Liver (tissue), 9 donors: ENCODE data around the gene HVCN1. TPM values are rescaled to one million over a fixed set of nuclear protein-coding genes. Genes with fewer than 3 reads are reported as not detected.
"Not testable (repeated sequence)": the region's sequence is repeated elsewhere in the genome, so short reads cannot be mapped to it uniquely, and the experiment has no call there.

ENCODE experiments used
- DNase-seq: peaks from one replicate; pipeline ENCODE4 v3.0.0-alpha.2; 2017; ENCODE audit warnings: low spot score
- H3K27ac ChIP-seq, 2 donors: one replicate each; pipeline ENCODE4 v1.7.0; 2013; ENCODE audit warnings: inconsistent platforms in 2 of 2, low read length in 2 of 2, control low read depth in 1 of 2, low read depth in 1 of 2, mild to moderate bottlenecking in 1 of 2
- H3K27me3 ChIP-seq, 4 donors: one replicate each; pipeline versions ENCODE4 v1.6.1 to v1.7.0; 2013; ENCODE audit warnings: low read length in 3 of 4, inconsistent platforms in 1 of 4, mild to moderate bottlenecking in 1 of 4, moderate library complexity in 1 of 4; ENCODE audit not compliant: control insufficient read depth in 4 of 4, insufficient read depth in 4 of 4
- H3K36me3 ChIP-seq, 4 donors: one replicate each; pipeline versions ENCODE4 v1.6.1 to v1.7.0; 2013; ENCODE audit warnings: low read length in 3 of 4, mild to moderate bottlenecking in 3 of 4, low read depth in 1 of 4, moderate library complexity in 1 of 4; ENCODE audit not compliant: control insufficient read depth in 4 of 4, insufficient read depth in 3 of 4
- H3K4me1 ChIP-seq, 4 donors: one replicate each; pipeline versions ENCODE4 v1.6.1 to v1.7.0; 2013; ENCODE audit warnings: low read length in 3 of 4, mild to moderate bottlenecking in 3 of 4, moderate library complexity in 1 of 4; ENCODE audit not compliant: control insufficient read depth in 4 of 4, insufficient read depth in 4 of 4
- H3K4me3 ChIP-seq, 3 donors: one replicate each; pipeline versions ENCODE4 v1.6.1 to v1.7.0; 2013; ENCODE audit warnings: low read length in 3 of 3, control low read depth in 1 of 3, low read depth in 1 of 3, mild to moderate bottlenecking in 1 of 3
- H3K9ac ChIP-seq, 2 donors: one replicate each; pipeline ENCODE4 v1.7.0; 2013; ENCODE audit warnings: low read length in 2 of 2, mild to moderate bottlenecking in 2 of 2, moderate library complexity in 2 of 2, control low read depth in 1 of 2, low read depth in 1 of 2
- H3K9me3 ChIP-seq, 4 donors: one replicate each; pipeline versions ENCODE4 v1.6.1 to v1.7.0; 2013; ENCODE audit warnings: low read length in 3 of 4; ENCODE audit not compliant: control insufficient read depth in 4 of 4
- EGR1 ChIP-seq, 2 donors: IDR thresholded peaks; 2 replicates each; pipeline ENCODE4 v1.6.1; 2016 to 2018; ENCODE audit warnings: antibody characterized with exemption in 2 of 2, low read depth in 2 of 2
- FOXA1 ChIP-seq: IDR thresholded peaks from 2 replicates; pipeline ENCODE4 v1.6.1; 2016; ENCODE audit warnings: antibody characterized with exemption
- FOXA2 ChIP-seq: IDR thresholded peaks from 2 replicates; pipeline ENCODE4 v1.6.1; 2016; ENCODE audit warnings: antibody characterized with exemption
- GABPA ChIP-seq, 2 donors: IDR thresholded peaks in 1 of 2; conservative IDR thresholded peaks in 1 of 2; 2 replicates each; pipeline ENCODE4 v1.6.1; 2016; ENCODE audit warnings: antibody characterized with exemption in 2 of 2, mild to moderate bottlenecking in 1 of 2, moderate library complexity in 1 of 2
- HNF4A ChIP-seq, 2 donors: conservative IDR thresholded peaks; 2 replicates each; pipeline ENCODE4 v1.6.1; 2016; ENCODE audit warnings: antibody characterized with exemption in 2 of 2, mild to moderate bottlenecking in 2 of 2
- HNF4G ChIP-seq: IDR thresholded peaks from 2 replicates; pipeline ENCODE4 v1.6.1; 2016; ENCODE audit warnings: antibody characterized with exemption
- JUND ChIP-seq, 2 donors: IDR thresholded peaks; 2 replicates each; pipeline ENCODE4 v1.6.1; 2016; ENCODE audit warnings: antibody characterized with exemption in 2 of 2
- NR2F2 ChIP-seq: IDR thresholded peaks from 2 replicates; pipeline ENCODE4 v1.6.1; 2016; ENCODE audit warnings: antibody characterized with exemption
- RAD21 ChIP-seq, 2 donors: IDR thresholded peaks; 2 replicates each; pipeline ENCODE4 v1.6.1; 2016; ENCODE audit warnings: antibody characterized with exemption in 2 of 2, mild to moderate bottlenecking in 2 of 2
- RXRA ChIP-seq, 2 donors: IDR thresholded peaks; 2 replicates each; pipeline ENCODE4 v1.6.1; 2017 to 2018; ENCODE audit warnings: antibody characterized with exemption in 2 of 2, mild to moderate bottlenecking in 1 of 2
- SP1 ChIP-seq: IDR thresholded peaks from 2 replicates; pipeline ENCODE4 v1.6.1; 2018; ENCODE audit warnings: antibody characterized with exemption, mild to moderate bottlenecking
- TAF1 ChIP-seq: conservative IDR thresholded peaks from 2 replicates; pipeline ENCODE4 v1.6.1; 2016; ENCODE audit warnings: antibody characterized with exemption, mild to moderate bottlenecking
- YY1 ChIP-seq: IDR thresholded peaks from 2 replicates; pipeline ENCODE4 v1.6.1; 2016; ENCODE audit warnings: antibody characterized with exemption, mild to moderate bottlenecking
- WGBS: extraction: QIAGEN DNeasy Blood & Tissue Kit; methylation state at CpG from one replicate; pipeline ENCODE4 v1.1.7; 2013; 5-methylcytosine and 5-hydroxymethylcytosine counted together
- polyA plus RNA-seq, 2 donors: library from polyadenylated mRNA; stranded (reverse) in 1 of 2; unstranded in 1 of 2; fragments of 200-250 nt in 1 of 2; fragments of >200 nt in 1 of 2; fragmentation: Nextera tagmentation in 1 of 2; extraction: Ambion mirVana in 1 of 2; gene quantifications; one replicate each; pipeline versions ENCODE4 v1.2.1 to v1.2.3, GENCODE V29; 2013 to 2015
- total RNA-seq, 2 donors: library from RNA; depleted of rRNA; stranded (reverse); fragments of >200 nt; gene quantifications; one replicate each; pipeline ENCODE4 v1.2.3, GENCODE V29; 2014
- TF ChIP-seq, protein P1 (sequence below): fragments of 150-350 bp; IDR thresholded peaks from 2 replicates; pipeline ENCODE4 v1.5.1; 2017; ENCODE audit warnings: improper control_type of control experiment, low read depth, low read length; ENCODE audit not compliant: missing input control
- TF ChIP-seq, protein P2 (sequence below): IDR thresholded peaks from 2 replicates; pipeline ENCODE4 v1.6.1; 2016; ENCODE audit warnings: antibody characterized with exemption
- TF ChIP-seq, protein P3 (sequence below): IDR thresholded peaks from 2 replicates; pipeline ENCODE4 v1.6.1; 2016; ENCODE audit warnings: antibody characterized with exemption
- TF ChIP-seq, protein P4 (sequence below): IDR thresholded peaks from 2 replicates; pipeline ENCODE4 v1.6.1; 2016; ENCODE audit warnings: antibody characterized with exemption, mild to moderate bottlenecking
- TF ChIP-seq, protein P5 (sequence below): IDR thresholded peaks from 2 replicates; pipeline ENCODE4 v1.6.1; 2016; ENCODE audit warnings: antibody characterized with exemption
- donor health status: healthy.
- donor health status: healthy.
- donor health status: healthy.
- donor health status: healthy.
- donor health status: healthy.

The HVCN1 gene
- total and polyA plus RNA-seq, 4 donors: 1.8 to 5.4 (median 2.5) TPM

DNA sequence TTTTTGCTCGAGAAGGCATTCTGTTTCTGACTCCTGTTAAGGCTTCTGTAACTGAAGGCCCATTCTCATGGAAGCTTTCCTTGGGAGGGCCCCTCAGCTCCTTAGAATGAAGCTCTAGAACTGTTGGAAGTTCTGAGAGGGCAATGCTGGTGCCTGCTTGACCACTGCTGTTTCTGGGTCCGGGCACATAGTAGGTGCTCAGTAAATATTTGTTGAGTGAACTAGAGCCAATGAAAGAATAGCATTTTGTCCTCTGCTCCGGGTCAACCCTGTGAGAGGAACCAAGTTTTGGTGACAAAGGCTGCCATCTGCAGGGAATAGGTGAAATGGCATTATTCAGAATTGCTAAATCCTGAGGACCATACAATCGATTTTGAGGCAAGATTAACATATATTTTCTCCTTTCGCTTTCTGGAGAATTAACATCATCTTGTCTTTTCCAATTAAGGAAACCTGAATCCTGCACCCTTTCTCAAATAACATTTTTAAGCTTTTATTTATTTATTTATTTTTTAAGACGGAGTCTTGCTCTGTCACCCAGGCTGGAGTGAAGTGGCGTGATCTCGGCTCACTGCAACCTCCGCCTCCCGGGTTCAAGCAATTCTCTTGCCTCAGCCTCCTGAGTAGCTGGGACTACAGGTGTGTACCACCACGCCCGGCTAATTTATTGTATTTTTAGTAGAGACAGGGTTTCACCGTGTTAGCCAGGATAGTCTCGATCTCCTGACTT, 86.7 kb downstream of the HVCN1 start:
- H3K9ac ChIP-seq, H3K27me3 ChIP-seq, H3K36me3 ChIP-seq, H3K4me1 ChIP-seq, H3K27ac ChIP-seq, DNase-seq, H3K9me3 ChIP-seq, H3K4me3 ChIP-seq: not testable (repeated sequence)
- WGBS: 55% methylated on average over 14 of the region's 14 CpGs
- TF ChIP-seq RXRA (IDR thresholded peaks at IDR 0.05): peak; percentile 34 to 71
- TF ChIP-seq, protein P1, sequence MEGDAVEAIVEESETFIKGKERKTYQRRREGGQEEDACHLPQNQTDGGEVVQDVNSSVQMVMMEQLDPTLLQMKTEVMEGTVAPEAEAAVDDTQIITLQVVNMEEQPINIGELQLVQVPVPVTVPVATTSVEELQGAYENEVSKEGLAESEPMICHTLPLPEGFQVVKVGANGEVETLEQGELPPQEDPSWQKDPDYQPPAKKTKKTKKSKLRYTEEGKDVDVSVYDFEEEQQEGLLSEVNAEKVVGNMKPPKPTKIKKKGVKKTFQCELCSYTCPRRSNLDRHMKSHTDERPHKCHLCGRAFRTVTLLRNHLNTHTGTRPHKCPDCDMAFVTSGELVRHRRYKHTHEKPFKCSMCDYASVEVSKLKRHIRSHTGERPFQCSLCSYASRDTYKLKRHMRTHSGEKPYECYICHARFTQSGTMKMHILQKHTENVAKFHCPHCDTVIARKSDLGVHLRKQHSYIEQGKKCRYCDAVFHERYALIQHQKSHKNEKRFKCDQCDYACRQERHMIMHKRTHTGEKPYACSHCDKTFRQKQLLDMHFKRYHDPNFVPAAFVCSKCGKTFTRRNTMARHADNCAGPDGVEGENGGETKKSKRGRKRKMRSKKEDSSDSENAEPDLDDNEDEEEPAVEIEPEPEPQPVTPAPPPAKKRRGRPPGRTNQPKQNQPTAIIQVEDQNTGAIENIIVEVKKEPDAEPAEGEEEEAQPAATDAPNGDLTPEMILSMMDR: peak; percentile 90
- TF ChIP-seq RAD21 (IDR thresholded peaks at IDR 0.05): peak; percentile 96 to 97
- TF ChIP-seq NR2F2: peak; percentile 17
- TF ChIP-seq HNF4A (conservative IDR thresholded peaks at IDR 0.05): peak in 1 of 2 donors; percentile 22

DNA sequence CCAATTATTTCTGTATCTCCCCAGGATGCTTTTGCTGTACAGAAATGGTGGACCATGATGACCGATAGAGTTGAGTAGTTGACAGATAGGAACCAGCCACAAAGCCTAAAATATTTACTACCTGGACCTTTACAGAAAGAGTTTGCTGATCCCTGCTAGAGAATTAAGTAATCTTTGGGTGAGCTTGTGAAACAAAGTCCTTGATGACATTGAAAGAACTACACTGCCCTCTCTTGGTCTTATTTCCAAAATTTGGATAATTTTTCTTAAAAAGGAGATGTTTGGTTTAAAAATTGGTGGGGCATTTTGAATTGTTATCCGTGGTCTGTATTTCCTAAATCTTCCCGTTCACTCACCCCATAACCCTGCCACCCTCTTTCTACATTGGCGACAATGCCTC, 88.7 kb downstream of the HVCN1 start:
- no peak overlapping the region for H3K9ac ChIP-seq
- DNase-seq: no peak
- no peaks in the 10 kb centered on the region for H3K27me3 ChIP-seq
- H3K27ac ChIP-seq: no peak overlapping the region
- H3K4me1 ChIP-seq: peaks cover 0 to 8% (median 0%) of the 10 kb centered on the region in 4 donors
- 12% methylated on average over 4 of the region's 4 CpGs for WGBS
- H3K4me3 ChIP-seq: no peak overlapping the region
- H3K9me3 ChIP-seq: no peaks in the 10 kb centered on the region
- TF ChIP-seq, protein P2, sequence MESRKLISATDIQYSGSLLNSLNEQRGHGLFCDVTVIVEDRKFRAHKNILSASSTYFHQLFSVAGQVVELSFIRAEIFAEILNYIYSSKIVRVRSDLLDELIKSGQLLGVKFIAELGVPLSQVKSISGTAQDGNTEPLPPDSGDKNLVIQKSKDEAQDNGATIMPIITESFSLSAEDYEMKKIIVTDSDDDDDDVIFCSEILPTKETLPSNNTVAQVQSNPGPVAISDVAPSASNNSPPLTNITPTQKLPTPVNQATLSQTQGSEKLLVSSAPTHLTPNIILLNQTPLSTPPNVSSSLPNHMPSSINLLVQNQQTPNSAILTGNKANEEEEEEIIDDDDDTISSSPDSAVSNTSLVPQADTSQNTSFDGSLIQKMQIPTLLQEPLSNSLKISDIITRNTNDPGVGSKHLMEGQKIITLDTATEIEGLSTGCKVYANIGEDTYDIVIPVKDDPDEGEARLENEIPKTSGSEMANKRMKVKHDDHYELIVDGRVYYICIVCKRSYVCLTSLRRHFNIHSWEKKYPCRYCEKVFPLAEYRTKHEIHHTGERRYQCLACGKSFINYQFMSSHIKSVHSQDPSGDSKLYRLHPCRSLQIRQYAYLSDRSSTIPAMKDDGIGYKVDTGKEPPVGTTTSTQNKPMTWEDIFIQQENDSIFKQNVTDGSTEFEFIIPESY: peak; percentile 24
- TF ChIP-seq EGR1 (IDR thresholded peaks at IDR 0.05; ENCODE audit: low read depth in 2 of 2) (no peak), JUND (IDR thresholded peaks at IDR 0.05) (no peak), FOXA1 (no peak), NR2F2 (no peak), HNF4G (no peak), YY1 (peak; percentile 32), RAD21 (IDR thresholded peaks at IDR 0.05) (peak; percentile 91 to 96), FOXA2 (no peak), GABPA (IDR thresholded peaks at IDR 0.05 in 1 of 2, conservative IDR thresholded peaks at IDR 0.05 in 1 of 2) (no peak), HNF4A (conservative IDR thresholded peaks at IDR 0.05) (peak; percentile 39 to 62), RXRA (IDR thresholded peaks at IDR 0.05) (peak; percentile 51 to 80), TAF1 (no peak), SP1 (peak; percentile 21)
- TF ChIP-seq, protein P1: peak; percentile 52
- TF ChIP-seq, protein P3, sequence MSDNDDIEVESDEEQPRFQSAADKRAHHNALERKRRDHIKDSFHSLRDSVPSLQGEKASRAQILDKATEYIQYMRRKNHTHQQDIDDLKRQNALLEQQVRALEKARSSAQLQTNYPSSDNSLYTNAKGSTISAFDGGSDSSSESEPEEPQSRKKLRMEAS: no peak
- TF ChIP-seq, protein P4, sequence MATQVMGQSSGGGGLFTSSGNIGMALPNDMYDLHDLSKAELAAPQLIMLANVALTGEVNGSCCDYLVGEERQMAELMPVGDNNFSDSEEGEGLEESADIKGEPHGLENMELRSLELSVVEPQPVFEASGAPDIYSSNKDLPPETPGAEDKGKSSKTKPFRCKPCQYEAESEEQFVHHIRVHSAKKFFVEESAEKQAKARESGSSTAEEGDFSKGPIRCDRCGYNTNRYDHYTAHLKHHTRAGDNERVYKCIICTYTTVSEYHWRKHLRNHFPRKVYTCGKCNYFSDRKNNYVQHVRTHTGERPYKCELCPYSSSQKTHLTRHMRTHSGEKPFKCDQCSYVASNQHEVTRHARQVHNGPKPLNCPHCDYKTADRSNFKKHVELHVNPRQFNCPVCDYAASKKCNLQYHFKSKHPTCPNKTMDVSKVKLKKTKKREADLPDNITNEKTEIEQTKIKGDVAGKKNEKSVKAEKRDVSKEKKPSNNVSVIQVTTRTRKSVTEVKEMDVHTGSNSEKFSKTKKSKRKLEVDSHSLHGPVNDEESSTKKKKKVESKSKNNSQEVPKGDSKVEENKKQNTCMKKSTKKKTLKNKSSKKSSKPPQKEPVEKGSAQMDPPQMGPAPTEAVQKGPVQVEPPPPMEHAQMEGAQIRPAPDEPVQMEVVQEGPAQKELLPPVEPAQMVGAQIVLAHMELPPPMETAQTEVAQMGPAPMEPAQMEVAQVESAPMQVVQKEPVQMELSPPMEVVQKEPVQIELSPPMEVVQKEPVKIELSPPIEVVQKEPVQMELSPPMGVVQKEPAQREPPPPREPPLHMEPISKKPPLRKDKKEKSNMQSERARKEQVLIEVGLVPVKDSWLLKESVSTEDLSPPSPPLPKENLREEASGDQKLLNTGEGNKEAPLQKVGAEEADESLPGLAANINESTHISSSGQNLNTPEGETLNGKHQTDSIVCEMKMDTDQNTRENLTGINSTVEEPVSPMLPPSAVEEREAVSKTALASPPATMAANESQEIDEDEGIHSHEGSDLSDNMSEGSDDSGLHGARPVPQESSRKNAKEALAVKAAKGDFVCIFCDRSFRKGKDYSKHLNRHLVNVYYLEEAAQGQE: no peak
- TF ChIP-seq, protein P5, sequence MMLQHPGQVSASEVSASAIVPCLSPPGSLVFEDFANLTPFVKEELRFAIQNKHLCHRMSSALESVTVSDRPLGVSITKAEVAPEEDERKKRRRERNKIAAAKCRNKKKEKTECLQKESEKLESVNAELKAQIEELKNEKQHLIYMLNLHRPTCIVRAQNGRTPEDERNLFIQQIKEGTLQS: peak; percentile 27
- H3K36me3 ChIP-seq: no peaks in the 10 kb centered on the region
